Caco-2 (cell line): ENCODE data around the gene APOBEC3B. TPM values are rescaled to one million over a fixed set of nuclear protein-coding genes. Genes with fewer than 3 reads are reported as not detected.

Experiments used
- BruUV-seq: library from RNA; stranded (reverse); fragments of 400-500 nt; replicated peaks from 2 replicates; lab custom pipeline; 2021; lab: Mats Ljungman, UMichigan
- CTCF ChIA-PET: fragments of 300-600 bp; sonication (Branson Sonifier 250); formaldehyde crosslinking; loops from one replicate; lab custom pipeline; 2022; ENCODE audit warnings: antibody characterized with exemption; lab: Charles Lee
- POLR2A ChIA-PET: fragments of 300-600 bp; sonication (Branson Sonifier 250); formaldehyde crosslinking; loops from one replicate; lab custom pipeline; 2022; ENCODE audit warnings: antibody characterized with exemption; lab: Charles Lee
- DNase-seq, 2 experiments: peaks; one replicate each; pipeline versions ENCODE4 v3.0.0 to v3.0.0-alpha.2; 2020 to 2022
- H3K27me3 ChIP-seq: replicated peaks from 2 replicates; pipeline ENCODE4 v1.6.0; 2011; ENCODE audit warnings: low read length; ENCODE audit not compliant: control insufficient read depth, insufficient read depth
- H3K36me3 ChIP-seq: 2 replicates; pipeline ENCODE4 v1.5.1; 2011; ENCODE audit warnings: low read length; ENCODE audit not compliant: control insufficient read depth, insufficient read depth
- H3K4me1 ChIP-seq: fragments of 250-450 bp; sonication (Bioruptor Pico); 2 replicates; pipeline ENCODE4 v1.5.1; 2020; ENCODE audit warnings: mild to moderate bottlenecking
- H3K4me3 ChIP-seq: 2 replicates; pipeline ENCODE4 v1.5.1; 2011; ENCODE audit warnings: low read depth, mild to moderate bottlenecking, control low read depth, low read length
- H3K9me3 ChIP-seq: fragments of 250-450 bp; sonication (Bioruptor Pico); 2 replicates; pipeline ENCODE4 v1.5.1; 2020; ENCODE audit warnings: mild to moderate bottlenecking, moderate library complexity
- H3K27ac Mint-ChIP-seq: one replicate; pipeline ENCODE4 v1.8.0; 2022; ENCODE audit warnings: mixed read lengths; ENCODE audit not compliant: unreplicated experiment
- H3K27me3 Mint-ChIP-seq: one replicate; pipeline ENCODE4 v1.8.0; 2022; ENCODE audit warnings: mixed read lengths; ENCODE audit not compliant: insufficient read depth, unreplicated experiment
- H3K36me3 Mint-ChIP-seq: one replicate; pipeline ENCODE4 v1.8.0; 2022; ENCODE audit warnings: mild to moderate bottlenecking, mixed read lengths; ENCODE audit not compliant: insufficient read depth, unreplicated experiment
- H3K4me1 Mint-ChIP-seq: one replicate; pipeline ENCODE4 v1.8.0; 2022; ENCODE audit warnings: low read depth, mixed read lengths; ENCODE audit not compliant: unreplicated experiment
- H3K4me3 Mint-ChIP-seq: one replicate; pipeline ENCODE4 v1.8.0; 2022; ENCODE audit warnings: mild to moderate bottlenecking, moderate library complexity, mixed read lengths; ENCODE audit not compliant: unreplicated experiment
- H3K9me3 Mint-ChIP-seq: one replicate; pipeline ENCODE4 v1.8.0; 2022; ENCODE audit warnings: mixed read lengths; ENCODE audit not compliant: unreplicated experiment
- CTCF ChIP-seq, 2 experiments: fragments of 200-600 bp in 1 of 2; IDR thresholded peaks; 1 replicate in 1 of 2; 2 replicates in 1 of 2; pipeline versions ENCODE4 v1.5.1 to v1.8.0; 2011 to 2022; ENCODE audit warnings: antibody characterized with exemption in 1 of 2, control low read depth in 1 of 2, inconsistent platforms in 1 of 2, low read depth in 1 of 2, low read length in 1 of 2, mild to moderate bottlenecking in 1 of 2, moderate library complexity in 1 of 2; ENCODE audit not compliant: insufficient read depth in 1 of 2, severe bottlenecking in 1 of 2, unreplicated experiment in 1 of 2
- intact Hi-C: fragments of 100-400 bp; cut with micrococcal nuclease; formaldehyde crosslinking; loops from one replicate; pipeline ENCODE4 v1.10.0; 2022; ENCODE audit not compliant: unreplicated experiment
- total RNA-seq: library from RNA; stranded (reverse); gene quantifications from 2 replicates; pipeline ENCODE4 v1.2.3, GENCODE V29; 2022

APOBEC3B gene
- total RNA-seq, 1 experiment from 2014 or later, result 55.8 TPM

- Histone ChIP-seq H3K4me3 (no peak overlapping the region), H3K9me3 (no peaks in the 10 kb centered on the region), H3K36me3 (no peaks in the 10 kb centered on the region), H3K4me1 (peaks cover 14% of the 10 kb centered on the region), H3K27me3 (no peaks in the 10 kb centered on the region)
- Mint-ChIP-seq H3K27ac (no peak overlapping the region), H3K4me1 (peaks cover 5% of the 10 kb centered on the region), H3K9me3 (no peaks in the 10 kb centered on the region), H3K4me3 (no peak overlapping the region), H3K36me3 (no peaks in the 10 kb centered on the region), H3K27me3 (no peaks in the 10 kb centered on the region)
- ChIA-PET POLR2A (no interaction called here), CTCF (no interaction called here)
- intact Hi-C loops, result no loop called here
- no peak for TF ChIP-seq CTCF (IDR thresholded peaks at IDR 0.05; ENCODE audit: insufficient read depth in 1 of 2, low read depth in 1 of 2, low read length in 1 of 2, severe bottlenecking in 1 of 2, unreplicated experiment in 1 of 2)
- BruUV-seq, result no TSS peak
- DNase-seq, result no peak
Measured at GRCh38 chr22:38952281-38952993, 29.7 kb upstream of the APOBEC3B start.

DNA sequence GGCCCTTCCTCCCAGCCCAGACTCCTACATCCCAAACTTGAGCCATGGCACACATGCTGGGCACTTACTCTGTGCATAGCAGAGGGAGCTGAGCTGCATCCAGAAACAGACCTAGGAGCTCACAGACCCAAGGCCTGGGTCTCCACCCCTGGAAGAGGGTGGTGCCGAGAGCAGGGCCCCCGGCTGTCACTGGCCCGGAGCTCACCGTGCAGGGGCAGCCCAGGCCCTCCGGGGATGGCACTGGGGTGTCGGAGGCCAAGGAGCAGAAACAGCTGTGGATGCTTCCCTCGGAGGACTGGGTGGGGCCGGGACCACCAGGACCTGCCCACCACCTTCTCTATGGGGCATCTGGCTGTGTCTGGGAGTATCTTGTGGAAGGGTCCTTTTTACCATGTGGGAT is 29.1 kb upstream of the APOBEC3B start:
- H3K4me1 Mint-ChIP-seq, result peaks cover 5% of the 10 kb centered on the region
- CTCF ChIA-PET, result no interaction called here
- H3K27me3 Mint-ChIP-seq, result no peaks in the 10 kb centered on the region
- no peak overlapping the region for H3K27ac Mint-ChIP-seq
- H3K9me3 Mint-ChIP-seq, result no peaks in the 10 kb centered on the region
- Histone ChIP-seq H3K4me3 (no peak overlapping the region), H3K27me3 (no peaks in the 10 kb centered on the region), H3K9me3 (no peaks in the 10 kb centered on the region), H3K4me1 (peaks cover 14% of the 10 kb centered on the region), H3K36me3 (no peaks in the 10 kb centered on the region)
- no peak overlapping the region for H3K4me3 Mint-ChIP-seq
- no peak for TF ChIP-seq CTCF (IDR thresholded peaks at IDR 0.05; ENCODE audit: insufficient read depth in 1 of 2, low read depth in 1 of 2, low read length in 1 of 2, severe bottlenecking in 1 of 2, unreplicated experiment in 1 of 2)
- POLR2A ChIA-PET, result no interaction called here
- H3K36me3 Mint-ChIP-seq, result no peaks in the 10 kb centered on the region
- DNase-seq, result no peak
- intact Hi-C loops, result no loop called here
- BruUV-seq, result no TSS peak

- POLR2A ChIA-PET, result no interaction called here
- CTCF ChIA-PET, result no interaction called here
- BruUV-seq, result no TSS peak
- no peaks in the 10 kb centered on the region for H3K27me3 ChIP-seq
- no peaks in the 10 kb centered on the region for H3K9me3 ChIP-seq
- peaks cover 14% of the 10 kb centered on the region for H3K4me1 ChIP-seq
- no peak for TF ChIP-seq CTCF (IDR thresholded peaks at IDR 0.05; ENCODE audit: insufficient read depth in 1 of 2, low read depth in 1 of 2, low read length in 1 of 2, severe bottlenecking in 1 of 2, unreplicated experiment in 1 of 2)
- peaks cover 5% of the 10 kb centered on the region for H3K4me1 Mint-ChIP-seq
- H3K9me3 Mint-ChIP-seq, result no peaks in the 10 kb centered on the region
- intact Hi-C loops, result no loop called here
- H3K36me3 ChIP-seq, result no peaks in the 10 kb centered on the region
- no peak for DNase-seq
- no peak overlapping the region for H3K4me3 ChIP-seq
- H3K27ac Mint-ChIP-seq, result no peak overlapping the region
- H3K27me3 Mint-ChIP-seq, result no peaks in the 10 kb centered on the region
- H3K36me3 Mint-ChIP-seq, result no peaks in the 10 kb centered on the region
- no peak overlapping the region for H3K4me3 Mint-ChIP-seq
Measured at GRCh38 chr22:38953577-38954413, 28.4 kb upstream of the APOBEC3B start.
